ENCODE results near the gene ARHGEF17.

- no peak for TF ChIP-seq CTCF (IDR thresholded peaks at IDR 0.05; ENCODE audit: low read length)
- no peak for TF ChIP-seq EZH2 (optimal IDR thresholded peaks at IDR 0.05; ENCODE audit: low read depth, low read length)
These were observed 36.1 kb downstream of the ARHGEF17 start for GRCh38 chr11:73344191-73344607.

Data from MM.1S (cell line).